HG03095 (cell line): ENCODE data around the gene SPC24.
"Not testable (repeated sequence)": the region's sequence is repeated elsewhere in the genome, so short reads cannot be mapped to it uniquely, and the experiment has no call there.

Source experiments
- ATAC-seq: cut with Tn5 transposase; IDR thresholded peaks from one replicate; pipeline ENCODE4 v1.9.1; 2021; ENCODE audit warnings: moderate library complexity; ENCODE audit not compliant: unreplicated experiment

SPC24 gene

DNA sequence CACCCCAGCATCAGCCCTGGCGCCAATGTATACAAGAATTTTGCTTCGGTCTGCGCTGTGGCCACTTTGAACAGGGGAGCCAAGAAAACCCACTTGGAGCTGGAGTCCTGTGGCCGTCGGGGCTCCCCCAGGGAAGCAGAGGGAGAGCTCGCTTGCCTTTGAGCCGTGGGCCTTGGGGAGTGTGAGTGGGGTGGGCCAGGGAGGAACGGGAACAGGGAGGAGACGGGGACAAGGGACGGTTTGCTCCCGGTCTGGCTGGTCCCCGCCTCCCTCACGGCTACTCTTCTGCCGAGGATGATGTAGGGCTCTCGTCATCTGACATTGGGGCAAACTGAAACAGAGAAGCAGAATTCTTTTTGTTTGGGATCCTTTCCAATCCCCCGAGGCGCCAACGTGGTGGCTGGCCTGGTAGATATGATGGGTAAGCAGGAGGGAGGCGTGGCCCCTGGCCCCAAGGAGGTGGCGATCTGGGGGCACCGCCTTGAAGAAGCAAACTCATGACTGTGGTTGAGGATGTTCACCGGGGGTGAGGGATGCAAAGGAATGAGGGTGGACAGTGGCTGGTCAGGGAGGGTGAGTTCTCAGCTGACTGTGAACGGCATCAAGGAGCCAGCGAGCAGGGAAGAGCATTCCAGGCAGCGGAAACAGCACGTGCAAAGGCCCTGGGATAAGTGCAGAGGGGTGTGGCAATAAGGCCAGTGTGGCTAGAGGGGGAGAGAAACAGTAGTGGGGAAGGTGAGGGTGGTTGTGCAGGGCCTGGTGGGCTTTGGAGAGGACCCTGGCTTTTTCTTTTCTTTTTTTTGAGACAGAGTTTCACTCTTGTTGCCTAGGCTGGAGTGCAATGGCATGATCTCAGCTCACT, 10.9 kb upstream of the SPC24 start:
- ATAC-seq = no peak

- no peak for ATAC-seq
These were observed 10.0 kb upstream of the SPC24 start for GRCh38 chr19:11165486-11166030.

DNA sequence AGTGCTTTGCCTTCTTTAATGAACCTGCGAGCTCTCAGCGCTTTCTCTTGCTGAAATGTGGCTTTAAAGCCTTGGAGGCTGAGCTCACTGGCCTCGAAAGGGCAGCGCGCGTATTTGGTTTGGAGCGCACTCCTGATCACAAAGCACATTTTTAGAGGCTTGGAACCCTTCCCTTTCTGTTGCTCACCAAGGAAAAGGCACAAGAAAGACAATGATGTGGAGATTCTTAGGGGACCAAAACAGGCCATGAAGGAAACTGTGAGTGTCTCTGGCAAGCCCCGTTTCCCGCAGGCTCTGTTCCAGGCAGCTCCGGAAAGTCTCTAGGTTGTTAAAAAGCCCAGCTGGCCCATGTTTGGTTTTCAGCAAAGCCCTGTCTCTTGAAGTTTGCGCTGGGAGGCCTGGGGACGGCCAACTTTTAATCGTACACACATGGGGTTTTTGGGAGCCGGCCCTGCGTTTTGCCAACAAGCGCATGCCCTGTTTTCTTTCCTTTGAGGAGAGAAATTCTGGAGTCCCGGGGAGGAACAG, 9.4 kb upstream of the SPC24 start:
- no peak for ATAC-seq

DNA sequence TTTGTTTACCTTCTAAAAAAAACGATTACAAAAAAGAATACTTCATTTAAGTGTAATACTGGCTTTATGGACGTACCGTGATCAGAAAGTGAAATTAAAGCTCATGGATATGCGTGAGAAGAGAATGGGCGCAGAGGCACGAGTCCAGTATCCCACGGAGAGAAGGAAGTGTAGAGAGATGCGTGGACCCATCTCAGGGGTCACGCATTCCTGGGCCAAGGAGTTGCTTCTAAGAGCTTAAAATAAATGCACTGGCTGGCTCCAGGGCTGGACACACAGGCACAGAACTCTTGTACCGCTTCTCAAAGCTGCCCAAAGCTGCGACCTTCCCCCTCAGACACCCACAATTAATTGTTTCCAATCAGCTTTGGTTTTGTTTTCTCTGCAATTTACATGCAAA, 8.7 kb upstream of the SPC24 start:
- ATAC-seq = no peak

DNA sequence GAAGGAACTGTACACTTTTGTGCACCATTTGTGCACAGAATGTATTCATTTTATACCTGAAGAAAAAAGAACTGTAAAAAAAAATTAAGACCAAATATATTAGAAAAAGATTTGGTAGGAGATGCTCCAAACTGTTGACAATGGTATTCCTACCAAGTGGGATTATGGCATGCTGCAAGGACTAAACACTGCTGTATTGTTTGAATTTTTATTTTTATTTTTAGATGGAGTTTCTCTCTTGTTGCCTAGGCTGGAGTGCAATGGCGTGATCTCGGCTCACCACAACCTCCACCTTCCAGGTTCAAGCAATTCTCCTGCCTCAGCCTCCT, 4.8 kb upstream of the SPC24 start:
- ATAC-seq = not testable (repeated sequence)

DNA sequence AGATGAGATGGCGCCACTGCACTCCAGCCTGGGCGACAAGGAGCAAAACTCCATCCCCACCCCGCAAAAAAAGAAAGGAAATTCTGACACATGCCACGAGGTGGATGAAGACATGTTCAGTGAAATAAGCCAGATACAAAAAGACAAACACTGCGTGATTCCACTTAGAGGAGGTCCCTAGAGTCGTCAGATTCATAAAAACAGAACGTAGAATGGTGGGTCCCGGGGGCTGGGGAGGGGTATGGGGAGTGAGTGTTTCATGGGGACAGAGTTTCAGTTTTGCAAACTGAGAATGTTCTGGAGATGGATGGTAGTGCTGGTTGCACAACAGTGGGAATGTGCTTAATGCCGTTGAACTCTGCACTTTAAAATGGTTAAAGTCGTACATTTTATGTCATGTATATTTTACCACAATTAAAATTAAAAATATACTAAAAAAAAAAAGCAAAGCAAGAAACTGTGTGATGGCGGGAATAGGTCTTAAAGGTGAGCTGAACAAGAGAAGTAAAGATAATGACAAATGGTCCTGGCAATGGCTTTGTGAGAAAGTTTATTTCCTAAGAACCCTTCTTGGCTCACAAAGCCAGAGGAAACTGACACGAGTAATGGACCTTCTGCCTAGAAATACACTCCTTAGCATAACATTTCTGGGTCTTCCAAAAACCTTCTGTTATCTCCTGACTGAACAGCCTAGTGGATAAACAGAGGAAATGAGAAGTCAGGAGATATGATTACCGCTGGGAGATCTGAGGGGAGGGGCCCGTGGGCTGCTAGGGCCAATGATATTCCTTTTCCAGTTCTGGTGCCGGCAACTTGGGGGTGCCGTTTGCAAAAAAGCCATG, 4.2 kb upstream of the SPC24 start:
- no peak for ATAC-seq

GRCh38 chr19:11154683-11155047, 917 bp downstream of the SPC24 start:
- no peak for ATAC-seq

GRCh38 chr19:11152318-11153062, 3.1 kb downstream of the SPC24 start:
- no peak for ATAC-seq

GRCh38 chr19:11151181-11151580, 4.4 kb downstream of the SPC24 start:
- ATAC-seq = no peak

GRCh38 chr19:11148001-11148400, 7.6 kb downstream of the SPC24 start:
- no peak for ATAC-seq

DNA sequence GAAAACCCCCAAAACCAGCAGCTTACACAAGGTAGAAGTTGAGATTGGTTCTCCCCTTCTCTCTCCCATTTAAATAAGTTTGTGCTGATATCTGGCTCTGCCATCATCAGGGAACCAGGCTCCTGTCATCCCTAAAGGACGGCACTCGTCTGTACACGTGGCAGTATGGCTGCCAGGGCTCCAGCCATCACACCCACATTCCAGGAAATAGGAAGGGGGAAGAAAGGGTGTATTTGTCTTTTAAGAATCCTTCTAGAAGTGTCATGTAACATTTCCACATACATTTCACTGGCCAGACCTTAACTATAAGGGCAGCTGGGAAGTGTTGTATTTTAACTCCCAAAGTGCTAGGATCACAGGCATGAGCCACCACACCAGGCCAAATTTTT, 10.1 kb downstream of the SPC24 start:
- ATAC-seq = no peak

- no peak for ATAC-seq
These were observed 12.9 kb downstream of the SPC24 start for GRCh38 chr19:11142528-11143171.

DNA sequence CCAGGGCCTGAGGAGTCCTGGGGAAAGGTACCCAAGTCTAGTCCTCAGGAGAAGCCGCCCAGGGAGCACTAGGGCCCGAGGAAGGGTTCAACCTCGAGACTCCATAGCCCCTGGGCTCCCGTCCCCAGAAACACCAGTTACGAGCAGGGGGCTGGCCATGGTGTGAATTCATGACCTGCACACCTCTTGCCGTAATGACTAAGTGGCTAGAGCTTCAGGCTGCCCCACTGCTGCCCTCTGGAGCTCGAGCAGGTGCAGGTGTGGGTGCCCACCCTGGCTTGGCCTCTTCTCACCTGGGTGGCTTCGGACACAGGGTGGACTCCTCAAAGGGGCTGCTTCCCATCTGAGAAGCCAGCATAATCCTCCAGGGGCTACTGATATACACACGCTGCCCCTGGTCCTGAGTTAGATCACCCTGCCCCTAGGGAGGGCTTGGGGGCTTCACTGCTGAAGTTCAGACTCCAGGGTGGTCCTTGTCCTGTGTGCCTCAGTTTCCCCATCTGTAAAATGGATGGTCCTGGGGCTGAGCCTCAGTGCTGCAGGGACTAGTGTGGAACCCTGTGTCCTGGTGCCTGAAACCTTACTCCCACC, 13.6 kb downstream of the SPC24 start:
- no peak for ATAC-seq

GRCh38 chr19:11140896-11141295, 14.7 kb downstream of the SPC24 start:
- ATAC-seq = no peak

DNA sequence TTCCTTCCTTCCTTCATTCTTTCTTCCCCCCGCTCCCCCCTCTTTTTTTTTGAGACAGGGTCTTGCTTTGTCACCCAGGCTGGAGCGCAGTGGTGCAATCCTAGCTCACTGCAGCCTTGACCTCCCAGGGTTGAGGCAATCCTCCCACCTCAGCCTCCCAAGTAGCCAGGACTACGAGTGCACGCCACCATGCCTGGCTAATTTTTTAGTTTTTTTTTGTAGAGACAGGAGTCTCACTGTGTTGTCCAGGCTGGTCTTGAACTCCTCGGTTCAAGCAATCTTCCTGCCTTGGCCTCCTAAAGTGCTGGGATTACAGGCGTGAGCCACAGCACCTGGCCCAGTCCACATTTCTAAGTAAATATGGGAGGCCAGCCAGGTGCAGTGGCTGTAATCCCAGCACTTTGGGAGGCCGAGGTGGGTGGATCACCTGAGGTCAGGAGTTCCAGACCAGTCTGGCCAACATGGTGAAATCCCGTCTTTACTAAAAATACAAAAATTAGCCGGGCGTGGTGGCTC, 15.5 kb downstream of the SPC24 start:
- ATAC-seq = not testable (repeated sequence)

- no peak for ATAC-seq
These were observed 16.8 kb downstream of the SPC24 start for GRCh38 chr19:11138601-11139300.

GRCh38 chr19:11137542-11138384, 17.8 kb downstream of the SPC24 start:
- no peak for ATAC-seq

DNA sequence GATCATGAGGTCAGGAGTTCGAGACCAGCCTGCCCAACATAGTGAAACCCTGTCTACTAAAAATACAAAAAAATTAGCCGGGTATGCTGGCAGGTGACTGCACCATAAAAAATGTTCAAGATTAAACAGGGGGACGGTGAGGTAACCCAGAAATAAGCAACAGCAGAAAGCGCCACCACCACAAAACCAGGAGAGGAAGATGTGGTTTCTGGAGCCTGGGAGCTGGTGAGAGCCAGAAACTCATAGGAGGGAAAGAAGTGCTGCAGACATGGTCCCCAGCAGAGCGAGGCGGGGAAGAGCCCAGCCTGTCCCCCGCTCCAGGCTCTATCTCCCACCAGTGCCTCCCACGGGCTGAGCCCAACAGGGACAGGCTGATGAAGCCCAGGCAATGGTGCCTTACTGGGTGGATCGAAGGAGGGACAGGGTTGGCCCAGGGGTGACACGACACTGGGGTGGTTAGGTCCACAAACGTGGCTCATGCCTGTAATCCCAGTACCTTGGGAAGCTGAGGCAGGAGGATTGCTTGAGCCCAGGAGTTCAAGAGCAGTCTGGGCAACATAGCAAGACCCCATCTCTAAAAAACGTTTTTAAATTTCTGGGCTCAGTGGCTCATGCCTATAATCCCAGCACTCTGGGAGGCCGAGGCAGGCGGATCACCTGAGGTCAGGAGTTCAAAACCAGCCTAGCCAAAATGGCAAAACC, 19.0 kb downstream of the SPC24 start:
- no peak for ATAC-seq
